UCSD-AML1 (cell line): Measurements from ENCODE around the gene OSM.
"Not testable (repeated sequence)": the region's sequence is repeated elsewhere in the genome, so short reads cannot be mapped to it uniquely, and the experiment has no call there.

Experiments used
- DNase-seq: peaks from one replicate; lab custom pipeline; 2025; ENCODE audit not compliant: unreplicated experiment; lab: John Stamatoyannopoulos, UW

OSM gene

GRCh38 chr22:30245985-30246813 lies 20.5 kb downstream of the OSM start, which contains the start of gene LIF:
LIF (minus strand) TSS chr22:30246759; CDS start chr22:30246695, 64 bp downstream.
- no peak for DNase-seq

GRCh38 chr22:30245181-30245984 lies 21.3 kb downstream of the OSM start:
- no peak for DNase-seq

GRCh38 chr22:30244641-30245040 lies 22.0 kb downstream of the OSM start:
- DNase-seq: no peak

- no peak for DNase-seq
These were observed 22.6 kb downstream of the OSM start for GRCh38 chr22:30244066-30244465.

GRCh38 chr22:30243661-30244060 lies 23.0 kb downstream of the OSM start:
- no peak for DNase-seq

- DNase-seq: no peak
These were observed 24.9 kb downstream of the OSM start for GRCh38 chr22:30241576-30242371.

GRCh38 chr22:30240541-30241417 lies 25.9 kb downstream of the OSM start:
- DNase-seq: no peak

- no peak for DNase-seq
These were observed 26.9 kb downstream of the OSM start for GRCh38 chr22:30239488-30240405.

- no peak for DNase-seq
These were observed 27.8 kb downstream of the OSM start for GRCh38 chr22:30238661-30239487.

- no peak for DNase-seq
These were observed 28.5 kb downstream of the OSM start for GRCh38 chr22:30238136-30238535.

GRCh38 chr22:30236875-30237274 lies 29.8 kb downstream of the OSM start:
- DNase-seq: no peak

- no peak for DNase-seq
These were observed 30.9 kb downstream of the OSM start for GRCh38 chr22:30235687-30236170.

GRCh38 chr22:30234786-30235470 lies 31.7 kb downstream of the OSM start:
- no peak for DNase-seq

GRCh38 chr22:30234325-30234724 lies 32.3 kb downstream of the OSM start:
- DNase-seq: not testable (repeated sequence)

- DNase-seq: no peak
These were observed 33.1 kb downstream of the OSM start for GRCh38 chr22:30233582-30233981.

- no peak for DNase-seq
These were observed 33.9 kb downstream of the OSM start for GRCh38 chr22:30232716-30233218.

GRCh38 chr22:30230787-30231461 lies 35.7 kb downstream of the OSM start:
- DNase-seq: no peak
